WTC11 (cell line): ENCODE data around the gene NHS.

Source experiments
- ARID4B ChIP-seq: sonication (generic); formaldehyde crosslinking; IDR thresholded peaks from 2 replicates; pipeline ENCODE4 v1.8.0; 2023; ENCODE audit warnings: missing genetic modification reagents, mild to moderate bottlenecking, borderline replicate concordance
- ESRRA ChIP-seq: sonication (generic); formaldehyde crosslinking; IDR thresholded peaks from 2 replicates; pipeline ENCODE4 v1.8.1; 2022; ENCODE audit warnings: mild to moderate bottlenecking, missing genetic modification reagents, borderline replicate concordance
- FOXJ3 ChIP-seq: sonication (generic); formaldehyde crosslinking; IDR thresholded peaks from 2 replicates; pipeline ENCODE4 v1.9.0; 2021; ENCODE audit warnings: missing genetic modification reagents, mild to moderate bottlenecking, borderline replicate concordance
- NFE2L1 ChIP-seq: sonication (generic); formaldehyde crosslinking; IDR thresholded peaks from 2 replicates; pipeline ENCODE4 v1.8.1; 2023; ENCODE audit warnings: missing genetic modification reagents
- RELA ChIP-seq: sonication (generic); formaldehyde crosslinking; IDR thresholded peaks from 2 replicates; pipeline ENCODE4 v1.8.1; 2022; ENCODE audit warnings: missing genetic modification reagents, mild to moderate bottlenecking, borderline replicate concordance
- RORB ChIP-seq: fragments of 250-450 bp; sonication (Bioruptor Pico); IDR thresholded peaks from 2 replicates; pipeline ENCODE4 v1.9.0; 2021; ENCODE audit warnings: mild to moderate bottlenecking
- SMAD3 ChIP-seq: sonication (generic); formaldehyde crosslinking; IDR thresholded peaks from 2 replicates; pipeline ENCODE4 v1.8.0; 2022; ENCODE audit warnings: missing genetic modification reagents, mild to moderate bottlenecking, borderline replicate concordance
- SP1 ChIP-seq: sonication (generic); formaldehyde crosslinking; conservative IDR thresholded peaks from 2 replicates; pipeline ENCODE4 v1.8.1; 2022; ENCODE audit warnings: missing genetic modification reagents
- ZNF281 ChIP-seq: sonication (generic); formaldehyde crosslinking; IDR thresholded peaks from 2 replicates; pipeline ENCODE4 v1.8.0; 2023; ENCODE audit warnings: mild to moderate bottlenecking, missing genetic modification reagents
- ZNF396 ChIP-seq: fragments of 250-450 bp; sonication (Bioruptor Pico); IDR thresholded peaks from 2 replicates; pipeline ENCODE4 v1.8.0; 2021; ENCODE audit warnings: mild to moderate bottlenecking, moderate library complexity, borderline replicate concordance
- TF ChIP-seq, protein P1 (sequence below): fragments of 200-600 bp; IDR thresholded peaks from 2 replicates; pipeline ENCODE4 v1.8.0; 2022; ENCODE audit warnings: antibody characterized with exemption
- TF ChIP-seq, protein P2 (sequence below): sonication (generic); formaldehyde crosslinking; IDR thresholded peaks from 2 replicates; pipeline ENCODE4 v1.8.1; 2023; ENCODE audit warnings: mild to moderate bottlenecking, moderate library complexity, missing genetic modification reagents
- TF ChIP-seq, protein P3 (sequence below): sonication (generic); formaldehyde crosslinking; IDR thresholded peaks from 2 replicates; pipeline ENCODE4 v1.8.1; 2023; ENCODE audit warnings: mild to moderate bottlenecking, missing genetic modification reagents, moderate library complexity

- no peak for TF ChIP-seq FOXJ3 (CRISPR knock-in tag)
- TF ChIP-seq, protein P1, sequence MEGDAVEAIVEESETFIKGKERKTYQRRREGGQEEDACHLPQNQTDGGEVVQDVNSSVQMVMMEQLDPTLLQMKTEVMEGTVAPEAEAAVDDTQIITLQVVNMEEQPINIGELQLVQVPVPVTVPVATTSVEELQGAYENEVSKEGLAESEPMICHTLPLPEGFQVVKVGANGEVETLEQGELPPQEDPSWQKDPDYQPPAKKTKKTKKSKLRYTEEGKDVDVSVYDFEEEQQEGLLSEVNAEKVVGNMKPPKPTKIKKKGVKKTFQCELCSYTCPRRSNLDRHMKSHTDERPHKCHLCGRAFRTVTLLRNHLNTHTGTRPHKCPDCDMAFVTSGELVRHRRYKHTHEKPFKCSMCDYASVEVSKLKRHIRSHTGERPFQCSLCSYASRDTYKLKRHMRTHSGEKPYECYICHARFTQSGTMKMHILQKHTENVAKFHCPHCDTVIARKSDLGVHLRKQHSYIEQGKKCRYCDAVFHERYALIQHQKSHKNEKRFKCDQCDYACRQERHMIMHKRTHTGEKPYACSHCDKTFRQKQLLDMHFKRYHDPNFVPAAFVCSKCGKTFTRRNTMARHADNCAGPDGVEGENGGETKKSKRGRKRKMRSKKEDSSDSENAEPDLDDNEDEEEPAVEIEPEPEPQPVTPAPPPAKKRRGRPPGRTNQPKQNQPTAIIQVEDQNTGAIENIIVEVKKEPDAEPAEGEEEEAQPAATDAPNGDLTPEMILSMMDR: no peak
- TF ChIP-seq NFE2L1: no peak
- TF ChIP-seq SMAD3 (CRISPR knock-in tag): no peak
- TF ChIP-seq ESRRA (CRISPR knock-in tag): no peak
- TF ChIP-seq RELA (CRISPR knock-in tag): no peak
- no peak for TF ChIP-seq ZNF281 (CRISPR knock-in tag)
- TF ChIP-seq, protein P2, sequence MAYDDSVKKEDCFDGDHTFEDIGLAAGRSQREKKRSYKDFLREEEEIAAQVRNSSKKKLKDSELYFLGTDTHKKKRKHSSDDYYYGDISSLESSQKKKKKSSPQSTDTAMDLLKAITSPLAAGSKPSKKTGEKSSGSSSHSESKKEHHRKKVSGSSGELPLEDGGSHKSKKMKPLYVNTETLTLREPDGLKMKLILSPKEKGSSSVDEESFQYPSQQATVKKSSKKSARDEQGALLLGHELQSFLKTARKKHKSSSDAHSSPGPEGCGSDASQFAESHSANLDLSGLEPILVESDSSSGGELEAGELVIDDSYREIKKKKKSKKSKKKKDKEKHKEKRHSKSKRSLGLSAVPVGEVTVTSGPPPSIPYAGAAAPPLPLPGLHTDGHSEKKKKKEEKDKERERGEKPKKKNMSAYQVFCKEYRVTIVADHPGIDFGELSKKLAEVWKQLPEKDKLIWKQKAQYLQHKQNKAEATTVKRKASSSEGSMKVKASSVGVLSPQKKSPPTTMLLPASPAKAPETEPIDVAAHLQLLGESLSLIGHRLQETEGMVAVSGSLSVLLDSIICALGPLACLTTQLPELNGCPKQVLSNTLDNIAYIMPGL (CRISPR knock-in tag): no peak
- TF ChIP-seq ARID4B (CRISPR knock-in tag): no peak
- no peak for TF ChIP-seq RORB (CRISPR knock-in tag)
- TF ChIP-seq SP1 (CRISPR knock-in tag): no peak
- TF ChIP-seq, protein P3, sequence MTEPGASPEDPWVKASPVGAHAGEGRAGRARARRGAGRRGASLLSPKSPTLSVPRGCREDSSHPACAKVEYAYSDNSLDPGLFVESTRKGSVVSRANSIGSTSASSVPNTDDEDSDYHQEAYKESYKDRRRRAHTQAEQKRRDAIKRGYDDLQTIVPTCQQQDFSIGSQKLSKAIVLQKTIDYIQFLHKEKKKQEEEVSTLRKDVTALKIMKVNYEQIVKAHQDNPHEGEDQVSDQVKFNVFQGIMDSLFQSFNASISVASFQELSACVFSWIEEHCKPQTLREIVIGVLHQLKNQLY: no peak
- no peak for TF ChIP-seq ZNF396 (CRISPR knock-in tag)
These were observed 305.9 kb downstream of the NHS start for GRCh38 chrX:17680732-17681413.
